Stimulated activated naive CD8-positive, alpha-beta T cell treated with anti-CD3 and anti-CD28 coated beads, Interleukin-15, Interleukin-2, amounts not matched to agents 100 ng/mL and 50 ng/mL, for 24 hours (primary cell): ENCODE data around the gene OR11G2.
"Not testable (repeated sequence)": the region's sequence is repeated elsewhere in the genome, so short reads cannot be mapped to it uniquely, and the experiment has no call there.

Experiments used
- H3K27ac Mint-ChIP-seq: one replicate; pipeline ENCODE4 v1.8.0; 2021; ENCODE audit warnings: mild to moderate bottlenecking, mixed read lengths
- H3K27me3 Mint-ChIP-seq: one replicate; pipeline ENCODE4 v1.8.0; 2021; ENCODE audit warnings: mixed read lengths
- H3K36me3 Mint-ChIP-seq: one replicate; pipeline ENCODE4 v1.8.0; 2021; ENCODE audit warnings: low read depth, mixed read lengths
- H3K4me1 Mint-ChIP-seq: one replicate; pipeline ENCODE4 v1.8.0; 2021; ENCODE audit warnings: low read depth, mixed read lengths
- H3K4me3 Mint-ChIP-seq: one replicate; pipeline ENCODE4 v1.8.0; 2021; ENCODE audit warnings: mild to moderate bottlenecking, mixed read lengths
- H3K9me3 Mint-ChIP-seq: one replicate; pipeline ENCODE4 v1.8.0; 2021; ENCODE audit warnings: mixed read lengths

Gene OR11G2

GRCh38 chr14:20190596-20190995 is at the start of gene OR11G2:
Gene OR11G2, plus strand, starts transcription at chr14:20190896. Its CDS starts 6,542 bp downstream, at chr14:20197438.
- H3K9me3 Mint-ChIP-seq = no peaks in the 10 kb centered on the region
- H3K27ac Mint-ChIP-seq = no peak within 1 kb of the TSS
- H3K4me3 Mint-ChIP-seq = no peak within 1 kb of the TSS
- H3K4me1 Mint-ChIP-seq = no peaks in the 10 kb centered on the region
- no peaks in the 10 kb centered on the region for H3K36me3 Mint-ChIP-seq
- H3K27me3 Mint-ChIP-seq = peaks cover 8% of the 10 kb centered on the region

GRCh38 chr14:20143911-20144310 is 46.8 kb upstream of the OR11G2 start:
- H3K4me1 Mint-ChIP-seq = no peaks in the 10 kb centered on the region
- no peak overlapping the region for H3K4me3 Mint-ChIP-seq
- H3K27ac Mint-ChIP-seq = no peak overlapping the region
- H3K27me3 Mint-ChIP-seq = peaks cover 26% of the 10 kb centered on the region
- H3K9me3 Mint-ChIP-seq = no peaks in the 10 kb centered on the region
- H3K36me3 Mint-ChIP-seq = no peaks in the 10 kb centered on the region

- H3K4me3 Mint-ChIP-seq = no peak overlapping the region
- no peaks in the 10 kb centered on the region for H3K36me3 Mint-ChIP-seq
- H3K4me1 Mint-ChIP-seq = no peaks in the 10 kb centered on the region
- H3K27ac Mint-ChIP-seq = no peak overlapping the region
- peaks cover 32% of the 10 kb centered on the region for H3K27me3 Mint-ChIP-seq
- peaks cover 4% of the 10 kb centered on the region for H3K9me3 Mint-ChIP-seq
Observed at GRCh38 chr14:20144820-20145219, 45.9 kb upstream of the OR11G2 start.

GRCh38 chr14:20164462-20164861 is 26.2 kb upstream of the OR11G2 start:
- Mint-ChIP-seq H3K4me1 (no peaks in the 10 kb centered on the region), H3K27ac (no peak overlapping the region), H3K4me3 (no peak overlapping the region), H3K36me3 (no peaks in the 10 kb centered on the region), H3K27me3 (peaks cover 3% of the 10 kb centered on the region), H3K9me3 (peaks cover 13% of the 10 kb centered on the region)

GRCh38 chr14:20167091-20167490 is 23.6 kb upstream of the OR11G2 start:
- Mint-ChIP-seq H3K27ac (no peak overlapping the region), H3K4me3 (no peak overlapping the region), H3K36me3 (no peaks in the 10 kb centered on the region), H3K27me3 (peaks cover 10% of the 10 kb centered on the region), H3K9me3 (peaks cover 13% of the 10 kb centered on the region), H3K4me1 (no peaks in the 10 kb centered on the region)

- H3K27me3 Mint-ChIP-seq = peaks cover 14% of the 10 kb centered on the region
- H3K4me3 Mint-ChIP-seq, H3K27ac Mint-ChIP-seq: not testable (repeated sequence)
Observed at GRCh38 chr14:20169852-20170251, 20.8 kb upstream of the OR11G2 start.

GRCh38 chr14:20174205-20174604 is 16.5 kb upstream of the OR11G2 start:
- not testable (repeated sequence) for H3K4me1 Mint-ChIP-seq, H3K9me3 Mint-ChIP-seq, H3K27ac Mint-ChIP-seq, H3K4me3 Mint-ChIP-seq, H3K36me3 Mint-ChIP-seq
- H3K27me3 Mint-ChIP-seq = peaks cover 14% of the 10 kb centered on the region

More at GRCh38 chr14:20169852-20170251, 20.8 kb upstream of the OR11G2 start:
- not testable (repeated sequence) for H3K4me1 Mint-ChIP-seq, H3K9me3 Mint-ChIP-seq, H3K36me3 Mint-ChIP-seq

- Mint-ChIP-seq H3K27me3 (peaks cover 8% of the 10 kb centered on the region), H3K27ac (no peak overlapping the region), H3K4me3 (no peak overlapping the region), H3K9me3 (no peaks in the 10 kb centered on the region), H3K36me3 (no peaks in the 10 kb centered on the region), H3K4me1 (no peaks in the 10 kb centered on the region)
Observed at GRCh38 chr14:20176330-20176729, 14.4 kb upstream of the OR11G2 start.

- Mint-ChIP-seq H3K27ac (no peak overlapping the region), H3K9me3 (no peaks in the 10 kb centered on the region), H3K4me3 (no peak overlapping the region), H3K36me3 (no peaks in the 10 kb centered on the region), H3K27me3 (peaks cover 8% of the 10 kb centered on the region), H3K4me1 (no peaks in the 10 kb centered on the region)
Observed at GRCh38 chr14:20177433-20177974, 13.2 kb upstream of the OR11G2 start.

- no peak overlapping the region for H3K4me3 Mint-ChIP-seq
- H3K27me3 Mint-ChIP-seq = peaks cover 4% of the 10 kb centered on the region
- no peaks in the 10 kb centered on the region for H3K9me3 Mint-ChIP-seq
- H3K4me1 Mint-ChIP-seq = no peaks in the 10 kb centered on the region
- no peak overlapping the region for H3K27ac Mint-ChIP-seq
- no peaks in the 10 kb centered on the region for H3K36me3 Mint-ChIP-seq
Observed at GRCh38 chr14:20179218-20179617, 11.5 kb upstream of the OR11G2 start.

- Mint-ChIP-seq H3K9me3 (no peaks in the 10 kb centered on the region), H3K27ac (no peak overlapping the region), H3K27me3 (peaks cover 4% of the 10 kb centered on the region), H3K4me1 (no peaks in the 10 kb centered on the region), H3K4me3 (no peak overlapping the region), H3K36me3 (no peaks in the 10 kb centered on the region)
Observed at GRCh38 chr14:20179880-20180279, 10.8 kb upstream of the OR11G2 start.

- Mint-ChIP-seq H3K4me3 (no peak overlapping the region), H3K27me3 (peaks cover 4% of the 10 kb centered on the region), H3K27ac (no peak overlapping the region), H3K9me3 (no peaks in the 10 kb centered on the region), H3K36me3 (no peaks in the 10 kb centered on the region), H3K4me1 (no peaks in the 10 kb centered on the region)
Observed at GRCh38 chr14:20180486-20180885, 10.2 kb upstream of the OR11G2 start.

GRCh38 chr14:20184181-20184580 is 6.5 kb upstream of the OR11G2 start:
- H3K4me1 Mint-ChIP-seq = no peaks in the 10 kb centered on the region
- H3K36me3 Mint-ChIP-seq = no peaks in the 10 kb centered on the region
- no peak overlapping the region for H3K4me3 Mint-ChIP-seq
- H3K27ac Mint-ChIP-seq = no peak overlapping the region
- H3K9me3 Mint-ChIP-seq = no peaks in the 10 kb centered on the region
- peaks cover 8% of the 10 kb centered on the region for H3K27me3 Mint-ChIP-seq

GRCh38 chr14:20191396-20191795 is 700 bp downstream of the OR11G2 start:
- no peaks in the 10 kb centered on the region for H3K4me1 Mint-ChIP-seq
- H3K27ac Mint-ChIP-seq = no peak overlapping the region
- peaks cover 7% of the 10 kb centered on the region for H3K27me3 Mint-ChIP-seq
- H3K4me3 Mint-ChIP-seq = no peak overlapping the region
- H3K36me3 Mint-ChIP-seq = no peaks in the 10 kb centered on the region
- no peaks in the 10 kb centered on the region for H3K9me3 Mint-ChIP-seq

- H3K4me1 Mint-ChIP-seq = no peaks in the 10 kb centered on the region
- H3K27me3 Mint-ChIP-seq = no peaks in the 10 kb centered on the region
- no peak overlapping the region for H3K27ac Mint-ChIP-seq
- H3K9me3 Mint-ChIP-seq = no peaks in the 10 kb centered on the region
- H3K4me3 Mint-ChIP-seq = no peak overlapping the region
- H3K36me3 Mint-ChIP-seq = no peaks in the 10 kb centered on the region
Observed at GRCh38 chr14:20194101-20194500, 3.4 kb downstream of the OR11G2 start.

- not testable (repeated sequence) for H3K4me3 Mint-ChIP-seq, H3K36me3 Mint-ChIP-seq, H3K9me3 Mint-ChIP-seq, H3K27me3 Mint-ChIP-seq, H3K4me1 Mint-ChIP-seq, H3K27ac Mint-ChIP-seq
Observed at GRCh38 chr14:20195170-20195569, 4.5 kb downstream of the OR11G2 start.
